MG63 (cell line): Measurements from ENCODE around the gene RSRP1. TPM values are rescaled to one million over a fixed set of nuclear protein-coding genes. Genes with fewer than 3 reads are reported as not detected.
A peak's percentile ranks its signal among the peaks of the same experiment; 100 is the strongest.
"Not testable (repeated sequence)": the region's sequence is repeated elsewhere in the genome, so short reads cannot be mapped to it uniquely, and the experiment has no call there.

Experiments used
- DNase-seq: peaks from one replicate; pipeline ENCODE4 v3.0.0-alpha.2; 2020
- H3K27me3 ChIP-seq: fragments of 250-450 bp; sonication (Bioruptor Pico); 2 replicates; pipeline ENCODE4 v1.5.1; 2020; ENCODE audit warnings: mild to moderate bottlenecking, moderate library complexity
- H3K36me3 ChIP-seq: fragments of 250-450 bp; sonication (Bioruptor Pico); 2 replicates; pipeline ENCODE4 v1.5.1; 2020; ENCODE audit warnings: mild to moderate bottlenecking, moderate library complexity
- H3K4me3 ChIP-seq: fragments of 250-450 bp; sonication (Bioruptor Pico); 2 replicates; pipeline ENCODE4 v1.5.1; 2020; ENCODE audit warnings: mild to moderate bottlenecking, moderate library complexity
- H3K9me3 ChIP-seq: fragments of 250-450 bp; sonication (Bioruptor Pico); 2 replicates; pipeline ENCODE4 v1.5.1; 2020; ENCODE audit warnings: mild to moderate bottlenecking, moderate library complexity
- total RNA-seq: library from RNA; depleted of rRNA; stranded (reverse); fragments of >200 nt; shearing (Covaris generic); gene quantifications from 2 replicates; pipeline ENCODE4 v1.2.3, GENCODE V29; 2014; ENCODE audit warnings: low replicate concordance

Gene RSRP1
- total RNA-seq, 1 experiment from 2014 or later: 44.5 TPM

GRCh38 chr1:25235411-25235810 is 11.8 kb downstream of the RSRP1 start:
- not testable (repeated sequence) for H3K9me3 ChIP-seq, H3K4me3 ChIP-seq, H3K27me3 ChIP-seq, DNase-seq
- H3K36me3 ChIP-seq: peaks cover 30% of the 10 kb centered on the region

- peak; percentile 89 for DNase-seq
- Histone ChIP-seq H3K36me3 (peaks cover 38% of the 10 kb centered on the region), H3K4me3 (peak overlapping the region; percentile 92), H3K27me3 (no peaks in the 10 kb centered on the region), H3K9me3 (no peaks in the 10 kb centered on the region)
These were observed 14.1 kb downstream of the RSRP1 start for GRCh38 chr1:25232866-25233784.

- Histone ChIP-seq H3K4me3 (peak within 1 kb of the TSS; percentile 92), H3K27me3 (no peaks in the 10 kb centered on the region), H3K9me3 (no peaks in the 10 kb centered on the region), H3K36me3 (peaks cover 47% of the 10 kb centered on the region)
- peak; percentile 91 for DNase-seq
These were observed 15.0 kb downstream of the RSRP1 start, which contains the start of gene SYF2 for GRCh38 chr1:25232027-25232865. SYF2 (minus strand) TSS chr1:25232502; CDS start chr1:25232467, 35 bp downstream.

GRCh38 chr1:25223471-25223870 is 23.8 kb downstream of the RSRP1 start:
- H3K4me3 ChIP-seq: no peak overlapping the region
- H3K27me3 ChIP-seq: no peaks in the 10 kb centered on the region
- DNase-seq: no peak
- no peaks in the 10 kb centered on the region for H3K9me3 ChIP-seq
- H3K36me3 ChIP-seq: peaks cover 54% of the 10 kb centered on the region

GRCh38 chr1:25222606-25223005 is 24.6 kb downstream of the RSRP1 start:
- H3K36me3 ChIP-seq: peaks cover 47% of the 10 kb centered on the region
- H3K27me3 ChIP-seq: no peaks in the 10 kb centered on the region
- no peak overlapping the region for H3K4me3 ChIP-seq
- DNase-seq: no peak
- H3K9me3 ChIP-seq: no peaks in the 10 kb centered on the region

GRCh38 chr1:25220666-25221065 is 26.6 kb downstream of the RSRP1 start:
- H3K36me3 ChIP-seq: peaks cover 33% of the 10 kb centered on the region
- DNase-seq: no peak
- H3K9me3 ChIP-seq: no peaks in the 10 kb centered on the region
- H3K4me3 ChIP-seq: no peak overlapping the region
- H3K27me3 ChIP-seq: no peaks in the 10 kb centered on the region

GRCh38 chr1:25219661-25220251 is 27.5 kb downstream of the RSRP1 start:
- DNase-seq: no peak
- no peaks in the 10 kb centered on the region for H3K9me3 ChIP-seq
- H3K27me3 ChIP-seq: no peaks in the 10 kb centered on the region
- H3K4me3 ChIP-seq: no peak overlapping the region
- peaks cover 29% of the 10 kb centered on the region for H3K36me3 ChIP-seq

GRCh38 chr1:25217598-25218232 is 29.5 kb downstream of the RSRP1 start:
- DNase-seq: no peak
- no peaks in the 10 kb centered on the region for H3K27me3 ChIP-seq
- H3K36me3 ChIP-seq: peaks cover 11% of the 10 kb centered on the region
- H3K9me3 ChIP-seq: no peaks in the 10 kb centered on the region
- no peak overlapping the region for H3K4me3 ChIP-seq

GRCh38 chr1:25217015-25217414 is 30.2 kb downstream of the RSRP1 start:
- no peaks in the 10 kb centered on the region for H3K9me3 ChIP-seq
- DNase-seq: no peak
- H3K27me3 ChIP-seq: no peaks in the 10 kb centered on the region
- no peak overlapping the region for H3K4me3 ChIP-seq
- H3K36me3 ChIP-seq: peaks cover 6% of the 10 kb centered on the region

- H3K4me3 ChIP-seq: no peak overlapping the region
- H3K9me3 ChIP-seq: no peaks in the 10 kb centered on the region
- DNase-seq: no peak
- no peaks in the 10 kb centered on the region; the same call in 1 of the 2 replicates for H3K36me3 ChIP-seq
- H3K27me3 ChIP-seq: no peaks in the 10 kb centered on the region
These were observed 31.1 kb downstream of the RSRP1 start for GRCh38 chr1:25216123-25216522.

- no peaks in the 10 kb centered on the region for H3K9me3 ChIP-seq
- no peaks in the 10 kb centered on the region for H3K36me3 ChIP-seq
- H3K4me3 ChIP-seq: no peak overlapping the region
- no peak for DNase-seq
- no peaks in the 10 kb centered on the region for H3K27me3 ChIP-seq
These were observed 34.5 kb downstream of the RSRP1 start for GRCh38 chr1:25212725-25213124.

GRCh38 chr1:25210728-25211127 is 36.5 kb downstream of the RSRP1 start:
- Histone ChIP-seq H3K36me3 (no peaks in the 10 kb centered on the region), H3K4me3 (no peak overlapping the region), H3K9me3 (no peaks in the 10 kb centered on the region), H3K27me3 (no peaks in the 10 kb centered on the region)
- no peak for DNase-seq

- no peak for DNase-seq
- Histone ChIP-seq H3K27me3 (no peaks in the 10 kb centered on the region), H3K36me3 (no peaks in the 10 kb centered on the region), H3K4me3 (no peak overlapping the region), H3K9me3 (no peaks in the 10 kb centered on the region)
These were observed 37.7 kb downstream of the RSRP1 start for GRCh38 chr1:25209516-25209915.

- Histone ChIP-seq H3K4me3 (no peak overlapping the region), H3K27me3 (no peaks in the 10 kb centered on the region), H3K9me3 (no peaks in the 10 kb centered on the region), H3K36me3 (no peaks in the 10 kb centered on the region)
- no peak for DNase-seq
These were observed 38.6 kb downstream of the RSRP1 start for GRCh38 chr1:25208561-25209222.

GRCh38 chr1:25208092-25208491 is 39.2 kb downstream of the RSRP1 start:
- H3K9me3 ChIP-seq: no peaks in the 10 kb centered on the region

GRCh38 chr1:25206201-25206600 is 41.1 kb downstream of the RSRP1 start:
- Histone ChIP-seq H3K36me3 (no peaks in the 10 kb centered on the region), H3K4me3 (no peak overlapping the region), H3K27me3 (no peaks in the 10 kb centered on the region), H3K9me3 (no peaks in the 10 kb centered on the region)
- no peak for DNase-seq

More at GRCh38 chr1:25208092-25208491, 39.2 kb downstream of the RSRP1 start:
- no peak for DNase-seq
- Histone ChIP-seq H3K36me3 (no peaks in the 10 kb centered on the region), H3K27me3 (no peaks in the 10 kb centered on the region), H3K4me3 (no peak overlapping the region)
